GM23338 (cell line): ENCODE results near the gene EPHB1. TPM values are rescaled to one million over a fixed set of nuclear protein-coding genes. Genes with fewer than 3 reads are reported as not detected.

Experiments
- ATAC-seq: fragments of 200-7000 bp; cut with Tn5 transposase; 3 replicates; pipeline ENCODE4 v1.9.1; 2020
- DNase-seq: peaks from one replicate; pipeline ENCODE4 v3.0.0-alpha.2; 2015; ENCODE audit warnings: low spot score
- H2AFZ ChIP-seq: fragments of 200-600 bp; sonication (generic); 2 replicates; pipeline ENCODE4 v1.8.0; 2016; ENCODE audit warnings: antibody characterized with exemption, mild to moderate bottlenecking, moderate library complexity
- H3F3A ChIP-seq: fragments of 200-600 bp; sonication (generic); replicated peaks from 2 replicates; pipeline ENCODE4 v1.8.0; 2017; ENCODE audit warnings: antibody characterized with exemption, mixed run types, low read depth
- H3K27ac ChIP-seq: fragments of 200-600 bp; sonication (generic); 2 replicates; pipeline ENCODE4 v1.6.1; 2016; ENCODE audit warnings: low read depth
- H3K27me3 ChIP-seq: fragments of 200-600 bp; sonication (generic); 2 replicates; pipeline ENCODE4 v1.8.0; 2016; ENCODE audit warnings: mild to moderate bottlenecking, mixed run types, moderate library complexity; ENCODE audit not compliant: insufficient read depth
- H3K36me3 ChIP-seq: fragments of 200-600 bp; sonication (generic); 2 replicates; pipeline ENCODE4 v1.8.0; 2016; ENCODE audit warnings: mild to moderate bottlenecking; ENCODE audit not compliant: insufficient read depth
- H3K4me1 ChIP-seq: fragments of 200-600 bp; sonication (generic); 2 replicates; pipeline ENCODE4 v1.8.0; 2016; ENCODE audit warnings: mild to moderate bottlenecking, moderate library complexity; ENCODE audit not compliant: insufficient read depth
- H3K4me2 ChIP-seq: fragments of 200-600 bp; sonication (generic); 2 replicates; pipeline ENCODE4 v1.7.1; 2017; ENCODE audit warnings: mixed run types
- H3K4me3 ChIP-seq: fragments of 200-600 bp; sonication (generic); 2 replicates; pipeline ENCODE4 v1.6.1; 2016; ENCODE audit warnings: mixed run types
- H3K79me2 ChIP-seq: fragments of 200-600 bp; sonication (generic); replicated peaks from 2 replicates; pipeline ENCODE4 v1.8.0; 2017; ENCODE audit warnings: mild to moderate bottlenecking; ENCODE audit not compliant: insufficient read depth
- H3K9me2 ChIP-seq: fragments of 200-600 bp; sonication (generic); 2 replicates; pipeline ENCODE4 v1.8.0; 2017; ENCODE audit not compliant: insufficient read depth
- H4K20me1 ChIP-seq: fragments of 200-600 bp; sonication (generic); replicated peaks from 2 replicates; pipeline ENCODE4 v1.8.0; 2017; ENCODE audit warnings: mild to moderate bottlenecking; ENCODE audit not compliant: insufficient read depth
- H3K27ac Mint-ChIP-seq: 2 replicates; pipeline ENCODE4 v1.8.0; 2020; ENCODE audit warnings: inconsistent platforms, mild to moderate bottlenecking, moderate library complexity, mixed read lengths
- H3K27me3 Mint-ChIP-seq: 3 replicates; pipeline ENCODE4 v1.8.0; 2022; ENCODE audit warnings: low read depth, mild to moderate bottlenecking, moderate library complexity, mixed read lengths, inconsistent platforms; ENCODE audit not compliant: insufficient read depth, poor library complexity
- H3K36me3 Mint-ChIP-seq: 3 replicates; pipeline ENCODE4 v1.8.0; 2021; ENCODE audit warnings: low read depth, mild to moderate bottlenecking, inconsistent platforms, moderate library complexity, mixed read lengths
- H3K4me1 Mint-ChIP-seq: 3 replicates; pipeline ENCODE4 v1.8.0; 2020; ENCODE audit warnings: mild to moderate bottlenecking, inconsistent platforms, mixed read lengths
- H3K4me3 Mint-ChIP-seq: 3 replicates; pipeline ENCODE4 v1.8.0; 2021; ENCODE audit warnings: moderate library complexity, mild to moderate bottlenecking, inconsistent platforms, mixed read lengths
- H3K9me3 Mint-ChIP-seq: 3 replicates; pipeline ENCODE4 v1.8.0; 2020; ENCODE audit warnings: moderate library complexity, mild to moderate bottlenecking, inconsistent platforms, mixed read lengths
- NANOG ChIP-seq: IDR thresholded peaks from 2 replicates; pipeline ENCODE4 v1.6.1; 2016; ENCODE audit warnings: antibody characterized with exemption, borderline replicate concordance
- ZNF331 ChIP-seq: fragments of 250-450 bp; sonication (Bioruptor Pico); IDR thresholded peaks from 2 replicates; pipeline ENCODE4 v1.5.0; 2020; ENCODE audit warnings: low read depth, mild to moderate bottlenecking, moderate library complexity
- polyA plus RNA-seq: library from polyadenylated mRNA; unstranded; fragments of >200 nt; fragmentation: Nextera tagmentation; extraction: Ambion mirVana; gene quantifications from 2 replicates; pipeline ENCODE4 v1.2.1, GENCODE V29; 2016
- total RNA-seq: library from RNA; depleted of rRNA; stranded (reverse); fragments of >200 nt; shearing (Covaris generic); gene quantifications from 2 replicates; pipeline ENCODE4 v1.2.3, GENCODE V29; 2014
- TF ChIP-seq, protein P1 (sequence below), 2 experiments: fragments of 200-600 bp in 1 of 2; sonication (generic) in 1 of 2; conservative IDR thresholded peaks; 2 replicates each; pipeline versions ENCODE4 v1.5.1 to v1.6.1; 2016 to 2017; ENCODE audit warnings: antibody characterized with exemption in 2 of 2, low read depth in 2 of 2, mild to moderate bottlenecking in 2 of 2, moderate library complexity in 1 of 2
- TF ChIP-seq, protein P2 (sequence below): fragments of 250-450 bp; sonication (Bioruptor Pico); IDR thresholded peaks from 2 replicates; pipeline ENCODE4 v1.5.0; 2020; ENCODE audit warnings: mild to moderate bottlenecking, moderate library complexity
- TF ChIP-seq, protein P3 (sequence below): IDR thresholded peaks from 2 replicates; pipeline ENCODE4 v1.6.1; 2016; ENCODE audit warnings: antibody characterized with exemption

Gene EPHB1
- total and polyA plus RNA-seq, 2 experiments from 2014 or later = 2.7 to 5.2 TPM

DNA sequence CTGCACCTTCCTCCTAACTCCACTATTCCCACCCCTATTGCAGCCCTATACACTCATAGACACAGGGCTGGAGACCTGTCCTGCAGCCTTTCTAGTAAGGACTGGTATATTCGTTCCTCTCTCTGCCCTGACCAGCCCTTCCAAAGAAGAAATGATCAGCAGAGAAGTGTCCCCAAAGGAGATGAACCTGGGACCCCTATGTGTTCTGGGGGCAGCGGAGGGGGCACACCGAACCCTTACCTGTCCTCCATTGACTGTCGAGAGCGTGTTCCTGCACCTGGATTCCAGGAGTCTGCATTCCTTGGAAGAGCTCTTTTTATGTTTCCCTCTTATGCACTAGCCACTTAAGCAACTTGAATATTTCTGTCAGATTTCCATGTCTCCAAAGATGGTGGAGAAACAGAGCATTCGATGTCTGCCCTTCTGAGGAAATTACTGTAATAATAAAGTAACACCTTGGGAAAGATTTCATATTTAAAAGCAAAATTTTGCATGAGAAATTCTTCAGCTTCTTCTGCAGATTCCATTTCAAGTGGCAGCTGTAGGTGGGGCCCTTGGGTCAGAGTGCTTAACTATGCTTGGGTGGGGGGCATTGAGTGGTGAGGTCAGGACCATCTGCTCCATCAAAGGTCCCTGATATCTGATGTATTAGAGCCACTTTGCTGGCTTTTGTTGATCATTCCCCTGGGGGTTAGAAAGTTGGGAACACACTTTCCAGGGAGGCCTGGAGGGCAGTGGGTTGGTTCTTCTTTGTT lies 6.3 kb downstream of the EPHB1 start:
- peaks cover 27% of the 10 kb centered on the region for H3K27me3 Mint-ChIP-seq
- peaks cover 36% of the 10 kb centered on the region for H3K27me3 ChIP-seq

More for the DNA sequence above, 6.3 kb downstream of the EPHB1 start:
- Mint-ChIP-seq H3K9me3 (no peaks in the 10 kb centered on the region), H3K36me3 (no peaks in the 10 kb centered on the region), H3K4me1 (peaks cover 45% of the 10 kb centered on the region), H3K4me3 (no peak overlapping the region), H3K27ac (no peak overlapping the region)
- no peak overlapping the region for H3K4me2 ChIP-seq
- H3K4me1 ChIP-seq = peaks cover 12% of the 10 kb centered on the region
- no peaks in the 10 kb centered on the region for H3K9me2 ChIP-seq
- no peak overlapping the region for H3K4me3 ChIP-seq
- no peaks in the 10 kb centered on the region for H3F3A ChIP-seq
- no peak for ATAC-seq
- TF ChIP-seq NANOG (no peak), ZNF331 (CRISPR knock-in tag) (no peak)
- TF ChIP-seq, protein P1, sequence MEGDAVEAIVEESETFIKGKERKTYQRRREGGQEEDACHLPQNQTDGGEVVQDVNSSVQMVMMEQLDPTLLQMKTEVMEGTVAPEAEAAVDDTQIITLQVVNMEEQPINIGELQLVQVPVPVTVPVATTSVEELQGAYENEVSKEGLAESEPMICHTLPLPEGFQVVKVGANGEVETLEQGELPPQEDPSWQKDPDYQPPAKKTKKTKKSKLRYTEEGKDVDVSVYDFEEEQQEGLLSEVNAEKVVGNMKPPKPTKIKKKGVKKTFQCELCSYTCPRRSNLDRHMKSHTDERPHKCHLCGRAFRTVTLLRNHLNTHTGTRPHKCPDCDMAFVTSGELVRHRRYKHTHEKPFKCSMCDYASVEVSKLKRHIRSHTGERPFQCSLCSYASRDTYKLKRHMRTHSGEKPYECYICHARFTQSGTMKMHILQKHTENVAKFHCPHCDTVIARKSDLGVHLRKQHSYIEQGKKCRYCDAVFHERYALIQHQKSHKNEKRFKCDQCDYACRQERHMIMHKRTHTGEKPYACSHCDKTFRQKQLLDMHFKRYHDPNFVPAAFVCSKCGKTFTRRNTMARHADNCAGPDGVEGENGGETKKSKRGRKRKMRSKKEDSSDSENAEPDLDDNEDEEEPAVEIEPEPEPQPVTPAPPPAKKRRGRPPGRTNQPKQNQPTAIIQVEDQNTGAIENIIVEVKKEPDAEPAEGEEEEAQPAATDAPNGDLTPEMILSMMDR (conservative IDR thresholded peaks at IDR 0.05; ENCODE audit: low read depth in 2 of 2) = peak in 1 of 2 experiments; percentile 32; a peak in 2 of 4 replicates
- TF ChIP-seq, protein P2, sequence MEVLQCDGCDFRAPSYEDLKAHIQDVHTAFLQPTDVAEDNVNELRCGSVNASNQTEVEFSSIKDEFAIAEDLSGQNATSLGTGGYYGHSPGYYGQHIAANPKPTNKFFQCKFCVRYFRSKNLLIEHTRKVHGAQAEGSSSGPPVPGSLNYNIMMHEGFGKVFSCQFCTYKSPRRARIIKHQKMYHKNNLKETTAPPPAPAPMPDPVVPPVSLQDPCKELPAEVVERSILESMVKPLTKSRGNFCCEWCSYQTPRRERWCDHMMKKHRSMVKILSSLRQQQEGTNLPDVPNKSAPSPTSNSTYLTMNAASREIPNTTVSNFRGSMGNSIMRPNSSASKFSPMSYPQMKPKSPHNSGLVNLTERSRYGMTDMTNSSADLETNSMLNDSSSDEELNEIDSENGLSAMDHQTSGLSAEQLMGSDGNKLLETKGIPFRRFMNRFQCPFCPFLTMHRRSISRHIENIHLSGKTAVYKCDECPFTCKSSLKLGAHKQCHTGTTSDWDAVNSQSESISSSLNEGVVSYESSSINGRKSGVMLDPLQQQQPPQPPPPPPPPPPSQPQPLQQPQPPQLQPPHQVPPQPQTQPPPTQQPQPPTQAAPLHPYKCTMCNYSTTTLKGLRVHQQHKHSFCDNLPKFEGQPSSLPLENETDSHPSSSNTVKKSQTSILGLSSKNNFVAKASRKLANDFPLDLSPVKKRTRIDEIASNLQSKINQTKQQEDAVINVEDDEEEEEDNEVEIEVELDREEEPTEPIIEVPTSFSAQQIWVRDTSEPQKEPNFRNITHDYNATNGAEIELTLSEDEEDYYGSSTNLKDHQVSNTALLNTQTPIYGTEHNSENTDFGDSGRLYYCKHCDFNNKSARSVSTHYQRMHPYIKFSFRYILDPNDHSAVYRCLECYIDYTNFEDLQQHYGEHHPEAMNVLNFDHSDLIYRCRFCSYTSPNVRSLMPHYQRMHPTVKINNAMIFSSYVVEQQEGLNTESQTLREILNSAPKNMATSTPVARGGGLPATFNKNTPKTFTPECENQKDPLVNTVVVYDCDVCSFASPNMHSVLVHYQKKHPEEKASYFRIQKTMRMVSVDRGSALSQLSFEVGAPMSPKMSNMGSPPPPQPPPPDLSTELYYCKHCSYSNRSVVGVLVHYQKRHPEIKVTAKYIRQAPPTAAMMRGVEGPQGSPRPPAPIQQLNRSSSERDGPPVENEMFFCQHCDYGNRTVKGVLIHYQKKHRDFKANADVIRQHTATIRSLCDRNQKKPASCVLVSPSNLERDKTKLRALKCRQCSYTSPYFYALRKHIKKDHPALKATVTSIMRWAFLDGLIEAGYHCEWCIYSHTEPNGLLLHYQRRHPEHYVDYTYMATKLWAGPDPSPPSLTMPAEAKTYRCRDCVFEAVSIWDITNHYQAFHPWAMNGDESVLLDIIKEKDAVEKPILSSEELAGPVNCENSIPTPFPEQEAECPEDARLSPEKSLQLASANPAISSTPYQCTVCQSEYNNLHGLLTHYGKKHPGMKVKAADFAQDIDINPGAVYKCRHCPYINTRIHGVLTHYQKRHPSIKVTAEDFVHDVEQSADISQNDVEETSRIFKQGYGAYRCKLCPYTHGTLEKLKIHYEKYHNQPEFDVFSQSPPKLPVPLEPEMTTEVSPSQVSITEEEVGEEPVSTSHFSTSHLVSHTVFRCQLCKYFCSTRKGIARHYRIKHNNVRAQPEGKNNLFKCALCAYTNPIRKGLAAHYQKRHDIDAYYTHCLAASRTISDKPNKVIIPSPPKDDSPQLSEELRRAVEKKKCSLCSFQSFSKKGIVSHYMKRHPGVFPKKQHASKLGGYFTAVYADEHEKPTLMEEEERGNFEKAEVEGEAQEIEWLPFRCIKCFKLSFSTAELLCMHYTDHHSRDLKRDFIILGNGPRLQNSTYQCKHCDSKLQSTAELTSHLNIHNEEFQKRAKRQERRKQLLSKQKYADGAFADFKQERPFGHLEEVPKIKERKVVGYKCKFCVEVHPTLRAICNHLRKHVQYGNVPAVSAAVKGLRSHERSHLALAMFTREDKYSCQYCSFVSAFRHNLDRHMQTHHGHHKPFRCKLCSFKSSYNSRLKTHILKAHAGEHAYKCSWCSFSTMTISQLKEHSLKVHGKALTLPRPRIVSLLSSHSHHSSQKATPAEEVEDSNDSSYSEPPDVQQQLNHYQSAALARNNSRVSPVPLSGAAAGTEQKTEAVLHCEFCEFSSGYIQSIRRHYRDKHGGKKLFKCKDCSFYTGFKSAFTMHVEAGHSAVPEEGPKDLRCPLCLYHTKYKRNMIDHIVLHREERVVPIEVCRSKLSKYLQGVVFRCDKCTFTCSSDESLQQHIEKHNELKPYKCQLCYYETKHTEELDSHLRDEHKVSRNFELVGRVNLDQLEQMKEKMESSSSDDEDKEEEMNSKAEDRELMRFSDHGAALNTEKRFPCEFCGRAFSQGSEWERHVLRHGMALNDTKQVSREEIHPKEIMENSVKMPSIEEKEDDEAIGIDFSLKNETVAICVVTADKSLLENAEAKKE (CRISPR knock-in tag) = no peak
- TF ChIP-seq, protein P3, sequence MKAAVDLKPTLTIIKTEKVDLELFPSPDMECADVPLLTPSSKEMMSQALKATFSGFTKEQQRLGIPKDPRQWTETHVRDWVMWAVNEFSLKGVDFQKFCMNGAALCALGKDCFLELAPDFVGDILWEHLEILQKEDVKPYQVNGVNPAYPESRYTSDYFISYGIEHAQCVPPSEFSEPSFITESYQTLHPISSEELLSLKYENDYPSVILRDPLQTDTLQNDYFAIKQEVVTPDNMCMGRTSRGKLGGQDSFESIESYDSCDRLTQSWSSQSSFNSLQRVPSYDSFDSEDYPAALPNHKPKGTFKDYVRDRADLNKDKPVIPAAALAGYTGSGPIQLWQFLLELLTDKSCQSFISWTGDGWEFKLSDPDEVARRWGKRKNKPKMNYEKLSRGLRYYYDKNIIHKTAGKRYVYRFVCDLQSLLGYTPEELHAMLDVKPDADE = no peak
- no peak overlapping the region for H2AFZ ChIP-seq
- no peaks in the 10 kb centered on the region for H3K36me3 ChIP-seq
- no peaks in the 10 kb centered on the region for H4K20me1 ChIP-seq
- DNase-seq = no peak
- peaks cover 4% of the 10 kb centered on the region; the same call in 1 of the 2 replicates for H3K79me2 ChIP-seq
- H3K27ac ChIP-seq = no peak overlapping the region
